Right lobe of liver (tissue), 4 donors: Measurements from ENCODE around the gene FOXI1.

Experiments
- POLR2A ChIP-seq: fragments of 450-650 bp; IDR thresholded peaks from one replicate; pipeline ENCODE4 v1.6.1; 2017; ENCODE audit warnings: antibody characterized with exemption, mild to moderate bottlenecking
- TF ChIP-seq, protein P1 (sequence below), 4 donors: fragments of 200-600 bp in 3 of 4; fragments of 450-650 bp in 1 of 4; IDR thresholded peaks; one replicate each; pipeline versions ENCODE4 v1.5.1 to v1.8.0; 2016 to 2022; ENCODE audit warnings: antibody characterized with exemption in 4 of 4, mild to moderate bottlenecking in 2 of 4
- donor health status: DM: no; HTN: no; CAD: no.
- donor health status: DM: no; HTN: no; CAD: no.
- donor health status: DM: no; HTN: yes; CAD: no.

DNA sequence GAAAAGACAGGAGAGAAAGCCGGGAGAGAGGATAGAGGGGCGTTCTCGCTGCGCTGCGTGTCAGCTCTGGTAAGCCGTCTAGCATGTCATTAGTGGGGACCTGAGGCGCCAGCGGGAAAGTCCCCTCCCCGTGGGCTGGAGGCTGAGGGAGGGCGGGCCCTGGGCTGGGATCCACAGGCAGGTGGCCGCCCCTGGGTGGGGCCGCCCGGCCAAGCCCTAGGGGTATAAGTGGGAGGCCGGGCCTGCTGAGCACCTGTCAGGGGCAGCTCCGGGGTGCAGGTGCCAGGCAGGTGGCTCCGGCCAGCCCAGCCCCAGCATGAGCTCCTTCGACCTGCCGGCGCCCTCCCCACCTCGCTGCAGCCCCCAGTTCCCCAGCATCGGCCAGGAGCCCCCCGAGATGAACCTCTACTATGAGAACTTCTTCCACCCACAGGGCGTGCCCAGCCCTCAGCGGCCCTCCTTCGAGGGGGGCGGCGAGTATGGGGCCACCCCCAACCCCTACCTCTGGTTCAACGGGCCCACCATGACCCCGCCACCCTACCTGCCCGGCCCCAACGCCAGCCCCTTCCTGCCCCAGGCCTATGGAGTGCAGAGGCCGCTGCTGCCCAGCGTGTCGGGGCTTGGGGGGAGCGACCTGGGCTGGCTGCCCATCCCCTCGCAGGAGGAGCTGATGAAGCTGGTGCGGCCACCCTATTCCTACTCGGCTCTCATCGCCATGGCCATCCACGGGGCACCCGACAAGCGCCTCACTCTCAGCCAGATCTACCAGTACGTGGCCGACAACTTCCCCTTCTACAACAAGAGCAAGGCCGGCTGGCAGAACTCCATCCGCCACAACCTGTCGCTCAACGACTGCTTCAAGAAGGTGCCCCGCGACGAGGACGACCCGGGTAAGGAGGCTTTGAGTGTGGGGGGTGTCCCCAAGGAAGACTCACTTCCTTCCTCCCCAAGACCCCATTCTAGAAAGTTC is at the start of gene FOXI1:
- TF ChIP-seq, protein P1, sequence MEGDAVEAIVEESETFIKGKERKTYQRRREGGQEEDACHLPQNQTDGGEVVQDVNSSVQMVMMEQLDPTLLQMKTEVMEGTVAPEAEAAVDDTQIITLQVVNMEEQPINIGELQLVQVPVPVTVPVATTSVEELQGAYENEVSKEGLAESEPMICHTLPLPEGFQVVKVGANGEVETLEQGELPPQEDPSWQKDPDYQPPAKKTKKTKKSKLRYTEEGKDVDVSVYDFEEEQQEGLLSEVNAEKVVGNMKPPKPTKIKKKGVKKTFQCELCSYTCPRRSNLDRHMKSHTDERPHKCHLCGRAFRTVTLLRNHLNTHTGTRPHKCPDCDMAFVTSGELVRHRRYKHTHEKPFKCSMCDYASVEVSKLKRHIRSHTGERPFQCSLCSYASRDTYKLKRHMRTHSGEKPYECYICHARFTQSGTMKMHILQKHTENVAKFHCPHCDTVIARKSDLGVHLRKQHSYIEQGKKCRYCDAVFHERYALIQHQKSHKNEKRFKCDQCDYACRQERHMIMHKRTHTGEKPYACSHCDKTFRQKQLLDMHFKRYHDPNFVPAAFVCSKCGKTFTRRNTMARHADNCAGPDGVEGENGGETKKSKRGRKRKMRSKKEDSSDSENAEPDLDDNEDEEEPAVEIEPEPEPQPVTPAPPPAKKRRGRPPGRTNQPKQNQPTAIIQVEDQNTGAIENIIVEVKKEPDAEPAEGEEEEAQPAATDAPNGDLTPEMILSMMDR (IDR thresholded peaks at IDR 0.05), result no peak
- TF ChIP-seq POLR2A, result no peak
